HepG2 (cell line): ENCODE measurements around the gene NUDT7. TPM values are rescaled to one million over a fixed set of nuclear protein-coding genes. Genes with fewer than 3 reads are reported as not detected.
A peak's percentile ranks its signal among the peaks of the same experiment; 100 is the strongest.

Experiments
- ARNTL ChIP-seq: sonication (generic); formaldehyde crosslinking; IDR thresholded peaks from 2 replicates; pipeline ENCODE4 v1.4.0; 2020; ENCODE audit warnings: mild to moderate bottlenecking, missing genetic modification reagents
- EP300 ChIP-seq, 3 experiments: sonication (generic) in 1 of 3; formaldehyde crosslinking in 1 of 3; IDR thresholded peaks; 2 replicates each; pipeline versions ENCODE4 v1.5.1 to v1.6.1; 2011 to 2020; ENCODE audit warnings: low read depth in 2 of 3, low read length in 2 of 3, borderline replicate concordance in 1 of 3, improper control_type of control experiment in 1 of 3, mild to moderate bottlenecking in 1 of 3, missing genetic modification reagents in 1 of 3, moderate library complexity in 1 of 3
- NFE2 ChIP-seq: sonication (generic); formaldehyde crosslinking; IDR thresholded peaks from 2 replicates; pipeline ENCODE4 v1.4.0; 2020; ENCODE audit warnings: missing genetic modification reagents
- SMARCC2 ChIP-seq: fragments of 450-650 bp; IDR thresholded peaks from 2 replicates; pipeline ENCODE4 v1.6.1; 2017; ENCODE audit warnings: antibody characterized with exemption, mild to moderate bottlenecking
- SMYD3 ChIP-seq: sonication (generic); formaldehyde crosslinking; IDR thresholded peaks from 2 replicates; pipeline ENCODE4 v1.8.1; 2023; ENCODE audit warnings: mild to moderate bottlenecking, missing genetic modification reagents
- SOX13 ChIP-seq, 3 experiments: fragments of 450-650 bp in 1 of 3; sonication (generic) in 1 of 3; formaldehyde crosslinking in 1 of 3; IDR thresholded peaks in 2 of 3; conservative IDR thresholded peaks in 1 of 3; 2 replicates each; pipeline versions ENCODE4 v1.5.0 to v1.6.1; 2016 to 2020; ENCODE audit warnings: antibody characterized with exemption in 1 of 3, mild to moderate bottlenecking in 1 of 3, missing compliant biosample characterization in 1 of 3, missing genetic modification reagents in 1 of 3, moderate library complexity in 1 of 3
- TBX3 ChIP-seq: fragments of 450-650 bp; IDR thresholded peaks from 2 replicates; pipeline ENCODE4 v1.6.1; 2017; ENCODE audit warnings: antibody characterized with exemption, mild to moderate bottlenecking, inconsistent platforms, borderline replicate concordance
- ZNF382 ChIP-seq: sonication (generic); formaldehyde crosslinking; IDR thresholded peaks from 2 replicates; pipeline ENCODE4 v1.5.0; 2020; ENCODE audit warnings: missing genetic modification reagents, mild to moderate bottlenecking, borderline replicate concordance
- ZNF572 ChIP-seq: sonication (generic); formaldehyde crosslinking; IDR thresholded peaks from 2 replicates; pipeline ENCODE4 v1.5.1; 2020; ENCODE audit warnings: mild to moderate bottlenecking, missing genetic modification reagents
- ZNF644 ChIP-seq: IDR thresholded peaks from 2 replicates; pipeline ENCODE4 v1.6.1; 2016; ENCODE audit warnings: low read depth
- ZNF75D ChIP-seq: sonication (generic); formaldehyde crosslinking; IDR thresholded peaks from 2 replicates; pipeline ENCODE4 v1.8.1; 2023; ENCODE audit warnings: missing genetic modification reagents, mild to moderate bottlenecking, borderline replicate concordance
- ZNF792 ChIP-seq: IDR thresholded peaks from 2 replicates; pipeline ENCODE4 v1.6.1; 2016
- polyA plus RNA-seq, 8 experiments: library from polyadenylated mRNA; depleted of rRNA in 3 of 8; stranded (reverse) in 7 of 8; unstranded in 1 of 8; fragments of >200 nt; fragmentation: Illumina TruSeq in 4 of 8; extraction: Trizol in 4 of 8; gene quantifications; 2 replicates each; pipeline versions ENCODE4 v1.2.1 to v1.2.3, GENCODE V29; 2011 to 2016; ENCODE audit warnings: low read depth in 4 of 8, missing spikeins in 1 of 8, mixed read lengths in 1 of 8; ENCODE audit not compliant: insufficient read depth in 1 of 8
- total RNA-seq, 5 experiments: library from RNA; depleted of rRNA; stranded (reverse); fragments of >200 nt; fragmentation: Illumina TruSeq; extraction: Trizol; gene quantifications; 2 replicates each; pipeline ENCODE4 v1.2.3, GENCODE V29; 2016; ENCODE audit warnings: low read depth in 1 of 5
- TF ChIP-seq, protein P1 (sequence below): sonication (generic); formaldehyde crosslinking; IDR thresholded peaks from 2 replicates; pipeline ENCODE4 v1.4.0; 2020; ENCODE audit warnings: mild to moderate bottlenecking, missing genetic modification reagents
- TF ChIP-seq, protein P2 (sequence below): IDR thresholded peaks from 2 replicates; pipeline ENCODE4 v1.6.1; 2018; ENCODE audit warnings: missing genetic modification reagents
- TF ChIP-seq, protein P3 (sequence below): IDR thresholded peaks from 2 replicates; pipeline ENCODE4 v1.6.1; 2016
- TF ChIP-seq, protein P4 (sequence below): sonication (generic); formaldehyde crosslinking; IDR thresholded peaks from 2 replicates; pipeline ENCODE4 v1.4.0; 2020; ENCODE audit warnings: missing genetic modification reagents, borderline replicate concordance
- TF ChIP-seq, protein P5 (sequence below): sonication (generic); formaldehyde crosslinking; IDR thresholded peaks from 2 replicates; pipeline ENCODE4 v1.5.1; 2020; ENCODE audit warnings: missing genetic modification reagents, mild to moderate bottlenecking, borderline replicate concordance
- TF ChIP-seq, protein P6 (sequence below): fragments of 450-650 bp; IDR thresholded peaks from 2 replicates; pipeline ENCODE4 v1.6.1; 2017

NUDT7 gene
- total and polyA plus RNA-seq, 2 of the 13 experiments (the other 11 are each of a cell fraction or from before 2014, with no cell fraction given), result 14.3 to 23.9 TPM

DNA sequence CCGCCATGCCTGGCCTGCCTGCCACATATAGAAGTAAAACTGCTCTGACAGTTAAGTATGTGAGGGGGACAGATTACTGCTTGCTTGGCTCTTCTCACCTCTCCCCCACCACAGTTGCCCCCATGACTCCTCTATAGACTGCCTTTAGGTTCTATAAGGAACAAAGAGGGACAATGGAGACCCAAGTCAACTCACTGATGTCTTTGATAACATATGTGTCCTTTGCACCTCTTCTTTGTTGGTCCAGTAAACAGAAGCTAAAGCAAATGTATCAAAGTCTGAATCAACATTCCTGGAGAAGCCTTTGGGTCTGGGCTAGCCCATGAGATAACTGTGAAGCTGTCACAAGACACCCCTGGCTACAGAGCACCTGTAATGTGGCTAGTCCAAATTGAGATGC, 27.1 kb downstream of the NUDT7 start (continued):
- TF ChIP-seq, protein P1, sequence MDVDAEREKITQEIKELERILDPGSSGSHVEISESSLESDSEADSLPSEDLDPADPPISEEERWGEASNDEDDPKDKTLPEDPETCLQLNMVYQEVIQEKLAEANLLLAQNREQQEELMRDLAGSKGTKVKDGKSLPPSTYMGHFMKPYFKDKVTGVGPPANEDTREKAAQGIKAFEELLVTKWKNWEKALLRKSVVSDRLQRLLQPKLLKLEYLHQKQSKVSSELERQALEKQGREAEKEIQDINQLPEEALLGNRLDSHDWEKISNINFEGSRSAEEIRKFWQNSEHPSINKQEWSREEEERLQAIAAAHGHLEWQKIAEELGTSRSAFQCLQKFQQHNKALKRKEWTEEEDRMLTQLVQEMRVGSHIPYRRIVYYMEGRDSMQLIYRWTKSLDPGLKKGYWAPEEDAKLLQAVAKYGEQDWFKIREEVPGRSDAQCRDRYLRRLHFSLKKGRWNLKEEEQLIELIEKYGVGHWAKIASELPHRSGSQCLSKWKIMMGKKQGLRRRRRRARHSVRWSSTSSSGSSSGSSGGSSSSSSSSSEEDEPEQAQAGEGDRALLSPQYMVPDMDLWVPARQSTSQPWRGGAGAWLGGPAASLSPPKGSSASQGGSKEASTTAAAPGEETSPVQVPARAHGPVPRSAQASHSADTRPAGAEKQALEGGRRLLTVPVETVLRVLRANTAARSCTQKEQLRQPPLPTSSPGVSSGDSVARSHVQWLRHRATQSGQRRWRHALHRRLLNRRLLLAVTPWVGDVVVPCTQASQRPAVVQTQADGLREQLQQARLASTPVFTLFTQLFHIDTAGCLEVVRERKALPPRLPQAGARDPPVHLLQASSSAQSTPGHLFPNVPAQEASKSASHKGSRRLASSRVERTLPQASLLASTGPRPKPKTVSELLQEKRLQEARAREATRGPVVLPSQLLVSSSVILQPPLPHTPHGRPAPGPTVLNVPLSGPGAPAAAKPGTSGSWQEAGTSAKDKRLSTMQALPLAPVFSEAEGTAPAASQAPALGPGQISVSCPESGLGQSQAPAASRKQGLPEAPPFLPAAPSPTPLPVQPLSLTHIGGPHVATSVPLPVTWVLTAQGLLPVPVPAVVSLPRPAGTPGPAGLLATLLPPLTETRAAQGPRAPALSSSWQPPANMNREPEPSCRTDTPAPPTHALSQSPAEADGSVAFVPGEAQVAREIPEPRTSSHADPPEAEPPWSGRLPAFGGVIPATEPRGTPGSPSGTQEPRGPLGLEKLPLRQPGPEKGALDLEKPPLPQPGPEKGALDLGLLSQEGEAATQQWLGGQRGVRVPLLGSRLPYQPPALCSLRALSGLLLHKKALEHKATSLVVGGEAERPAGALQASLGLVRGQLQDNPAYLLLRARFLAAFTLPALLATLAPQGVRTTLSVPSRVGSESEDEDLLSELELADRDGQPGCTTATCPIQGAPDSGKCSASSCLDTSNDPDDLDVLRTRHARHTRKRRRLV (CRISPR knock-in tag), result no peak
- TF ChIP-seq, protein P2, sequence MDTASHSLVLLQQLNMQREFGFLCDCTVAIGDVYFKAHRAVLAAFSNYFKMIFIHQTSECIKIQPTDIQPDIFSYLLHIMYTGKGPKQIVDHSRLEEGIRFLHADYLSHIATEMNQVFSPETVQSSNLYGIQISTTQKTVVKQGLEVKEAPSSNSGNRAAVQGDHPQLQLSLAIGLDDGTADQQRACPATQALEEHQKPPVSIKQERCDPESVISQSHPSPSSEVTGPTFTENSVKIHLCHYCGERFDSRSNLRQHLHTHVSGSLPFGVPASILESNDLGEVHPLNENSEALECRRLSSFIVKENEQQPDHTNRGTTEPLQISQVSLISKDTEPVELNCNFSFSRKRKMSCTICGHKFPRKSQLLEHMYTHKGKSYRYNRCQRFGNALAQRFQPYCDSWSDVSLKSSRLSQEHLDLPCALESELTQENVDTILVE, result no peak
- TF ChIP-seq, protein P3, sequence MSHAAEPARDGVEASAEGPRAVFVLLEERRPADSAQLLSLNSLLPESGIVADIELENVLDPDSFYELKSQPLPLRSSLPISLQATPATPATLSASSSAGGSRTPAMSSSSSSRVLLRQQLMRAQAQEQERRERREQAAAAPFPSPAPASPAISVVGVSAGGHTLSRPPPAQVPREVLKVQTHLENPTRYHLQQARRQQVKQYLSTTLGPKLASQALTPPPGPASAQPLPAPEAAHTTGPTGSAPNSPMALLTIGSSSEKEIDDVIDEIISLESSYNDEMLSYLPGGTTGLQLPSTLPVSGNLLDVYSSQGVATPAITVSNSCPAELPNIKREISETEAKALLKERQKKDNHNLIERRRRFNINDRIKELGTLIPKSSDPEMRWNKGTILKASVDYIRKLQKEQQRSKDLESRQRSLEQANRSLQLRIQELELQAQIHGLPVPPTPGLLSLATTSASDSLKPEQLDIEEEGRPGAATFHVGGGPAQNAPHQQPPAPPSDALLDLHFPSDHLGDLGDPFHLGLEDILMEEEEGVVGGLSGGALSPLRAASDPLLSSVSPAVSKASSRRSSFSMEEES (CRISPR knock-in tag), result peak; percentile 88
- TF ChIP-seq ZNF792 (CRISPR knock-in tag), result no peak
- TF ChIP-seq TBX3, result peak; percentile 89; the same call in 1 of the 2 replicates
- TF ChIP-seq SOX13 (IDR thresholded peaks at IDR 0.05), result peak; percentile 91
- TF ChIP-seq SOX13 (CRISPR knock-in tag; conservative IDR thresholded peaks at IDR 0.05 in 1 of 2, IDR thresholded peaks at IDR 0.05 in 1 of 2), result peak in 1 of 2 experiments; percentile 97; a peak in 2 of 4 replicates
- TF ChIP-seq ZNF75D (CRISPR knock-in tag), result no peak
- TF ChIP-seq, protein P4, sequence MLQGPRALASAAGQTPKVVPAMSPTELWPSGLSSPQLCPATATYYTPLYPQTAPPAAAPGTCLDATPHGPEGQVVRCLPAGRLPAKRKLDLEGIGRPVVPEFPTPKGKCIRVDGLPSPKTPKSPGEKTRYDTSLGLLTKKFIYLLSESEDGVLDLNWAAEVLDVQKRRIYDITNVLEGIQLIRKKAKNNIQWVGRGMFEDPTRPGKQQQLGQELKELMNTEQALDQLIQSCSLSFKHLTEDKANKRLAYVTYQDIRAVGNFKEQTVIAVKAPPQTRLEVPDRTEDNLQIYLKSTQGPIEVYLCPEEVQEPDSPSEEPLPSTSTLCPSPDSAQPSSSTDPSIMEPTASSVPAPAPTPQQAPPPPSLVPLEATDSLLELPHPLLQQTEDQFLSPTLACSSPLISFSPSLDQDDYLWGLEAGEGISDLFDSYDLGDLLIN (CRISPR knock-in tag), result no peak
- TF ChIP-seq, protein P5, sequence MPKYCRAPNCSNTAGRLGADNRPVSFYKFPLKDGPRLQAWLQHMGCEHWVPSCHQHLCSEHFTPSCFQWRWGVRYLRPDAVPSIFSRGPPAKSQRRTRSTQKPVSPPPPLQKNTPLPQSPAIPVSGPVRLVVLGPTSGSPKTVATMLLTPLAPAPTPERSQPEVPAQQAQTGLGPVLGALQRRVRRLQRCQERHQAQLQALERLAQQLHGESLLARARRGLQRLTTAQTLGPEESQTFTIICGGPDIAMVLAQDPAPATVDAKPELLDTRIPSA (CRISPR knock-in tag), result 0 out of 2 replicates have a peak, but pooled peaks have one; percentile 58
- peak; percentile 87 to 94 for TF ChIP-seq EP300 (IDR thresholded peaks at IDR 0.05; ENCODE audit: low read depth in 2 of 2, low read length in 2 of 2)
- TF ChIP-seq EP300 (CRISPR knock-in tag; IDR thresholded peaks at IDR 0.05; ENCODE audit: borderline replicate concordance), result peak; percentile 56; the same call in 1 of the 2 replicates
- TF ChIP-seq ZNF572, result no peak
- TF ChIP-seq, protein P6, sequence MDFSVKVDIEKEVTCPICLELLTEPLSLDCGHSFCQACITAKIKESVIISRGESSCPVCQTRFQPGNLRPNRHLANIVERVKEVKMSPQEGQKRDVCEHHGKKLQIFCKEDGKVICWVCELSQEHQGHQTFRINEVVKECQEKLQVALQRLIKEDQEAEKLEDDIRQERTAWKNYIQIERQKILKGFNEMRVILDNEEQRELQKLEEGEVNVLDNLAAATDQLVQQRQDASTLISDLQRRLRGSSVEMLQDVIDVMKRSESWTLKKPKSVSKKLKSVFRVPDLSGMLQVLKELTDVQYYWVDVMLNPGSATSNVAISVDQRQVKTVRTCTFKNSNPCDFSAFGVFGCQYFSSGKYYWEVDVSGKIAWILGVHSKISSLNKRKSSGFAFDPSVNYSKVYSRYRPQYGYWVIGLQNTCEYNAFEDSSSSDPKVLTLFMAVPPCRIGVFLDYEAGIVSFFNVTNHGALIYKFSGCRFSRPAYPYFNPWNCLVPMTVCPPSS, result no peak
- TF ChIP-seq NFE2 (CRISPR knock-in tag), result no peak
- no peak for TF ChIP-seq ARNTL (CRISPR knock-in tag)
- peak; percentile 96 for TF ChIP-seq ZNF644
- 0 out of 2 replicates have a peak, but pooled peaks have one; percentile 52 for TF ChIP-seq SMARCC2
- TF ChIP-seq SMYD3, result peak; percentile 46; the same call in 1 of the 2 replicates
- TF ChIP-seq ZNF382, result no peak
